Ovary (tissue), 9 donors: ENCODE data around the gene RSBN1L. TPM values are rescaled to one million over a fixed set of nuclear protein-coding genes. Genes with fewer than 3 reads are reported as not detected.
"Not testable (repeated sequence)": the region's sequence is repeated elsewhere in the genome, so short reads cannot be mapped to it uniquely, and the experiment has no call there.

Source experiments
- DNase-seq, 5 donors: peaks; one replicate each; pipeline ENCODE4 v3.0.0-alpha.2; 2019 to 2020
- H3K27ac ChIP-seq, 2 donors: fragments of 200-600 bp; one replicate each; pipeline versions ENCODE4 v1.5.1 to v1.8.0; 2019 to 2022
- H3K27me3 ChIP-seq: fragments of 200-600 bp; one replicate; pipeline ENCODE4 v1.8.0; 2022
- H3K36me3 ChIP-seq: fragments of 200-600 bp; sonication (generic); one replicate; pipeline ENCODE4 v1.5.1; 2019
- H3K4me1 ChIP-seq: one replicate; pipeline ENCODE4 v1.8.1; 2013; ENCODE audit warnings: mild to moderate bottlenecking, moderate library complexity; ENCODE audit not compliant: insufficient read depth
- H3K4me3 ChIP-seq: fragments of 200-600 bp; sonication (generic); one replicate; pipeline ENCODE4 v1.5.1; 2017
- H3K9me3 ChIP-seq, 2 donors: fragments of 200-600 bp in 1 of 2; sonication (generic) in 1 of 2; one replicate each; pipeline versions ENCODE4 v1.5.1 to v1.8.1; 2013 to 2019; ENCODE audit warnings: mild to moderate bottlenecking in 1 of 2, moderate library complexity in 1 of 2
- EP300 ChIP-seq: sonication (generic); formaldehyde crosslinking; IDR thresholded peaks from one replicate; pipeline ENCODE4 v1.6.1; 2017; ENCODE audit warnings: antibody characterized with exemption
- POLR2A ChIP-seq: fragments of 450-650 bp; IDR thresholded peaks from one replicate; pipeline ENCODE4 v1.6.1; 2017; ENCODE audit warnings: antibody characterized with exemption, mild to moderate bottlenecking, moderate library complexity
- WGBS, 3 donors: extraction: QIAGEN DNeasy Blood & Tissue Kit in 1 of 3; methylation state at CpG; one replicate each; pipeline versions ENCODE4 v1.1.5 to v1.1.7; 2013 to 2017; 5-methylcytosine and 5-hydroxymethylcytosine counted together
- intact Hi-C, 4 donors: fragments of 100-400 bp; cut with DNase I; formaldehyde crosslinking; loops; one replicate each; pipeline versions ENCODE4 v1.11.0 to v1.15.1; 2022 to 2023
- polyA plus RNA-seq, 2 donors: library from polyadenylated mRNA; stranded (reverse); fragments of 200-250 nt in 1 of 2; fragments of 350-450 nt in 1 of 2; fragmentation: Illumina TruSeq in 1 of 2; extraction: RNeasy Lipid Tissue Mini Kit (QIAGEN cat#74804) in 1 of 2; gene quantifications; one replicate each; pipeline ENCODE4 v1.2.3, GENCODE V29; 2013 to 2014
- total RNA-seq, 7 donors: library from RNA; depleted of rRNA in 2 of 7; stranded (reverse); fragments of >200 nt in 2 of 7; fragmentation: NEBNext Ultra II Directional in 3 of 7; extraction: Animal tissue kit (Norgen Biotek cat#: 25700) in 3 of 7; gene quantifications; one replicate each; pipeline versions ENCODE4 v1.1.0 to v1.2.4, GENCODE V29; 2016 to 2023
- TF ChIP-seq, protein P1 (sequence below), 3 donors: fragments of 450-650 bp in 2 of 3; fragments of 200-600 bp in 1 of 3; IDR thresholded peaks; one replicate each; pipeline versions ENCODE4 v1.5.1 to v1.8.0; 2016 to 2022; ENCODE audit warnings: antibody characterized with exemption in 3 of 3, mild to moderate bottlenecking in 1 of 3
- donor health status: DM: no; HTN: no; CAD: no; lungs with moderate emphysema.
- donor health status: DM: no; HTN: no; CAD: no.
- donor health status: Bipolar disorder and iron deficiency.
- donor health status: DM: yes; HTN: yes; CAD: no.
- donor health status: DM: no; HTN: no; CAD: no.
- donor health status: DM: yes; HTN: yes; CAD: no.

RSBN1L gene
- total and polyA plus RNA-seq, 9 donors: 12.4 to 28.3 (median 24.1) TPM

DNA sequence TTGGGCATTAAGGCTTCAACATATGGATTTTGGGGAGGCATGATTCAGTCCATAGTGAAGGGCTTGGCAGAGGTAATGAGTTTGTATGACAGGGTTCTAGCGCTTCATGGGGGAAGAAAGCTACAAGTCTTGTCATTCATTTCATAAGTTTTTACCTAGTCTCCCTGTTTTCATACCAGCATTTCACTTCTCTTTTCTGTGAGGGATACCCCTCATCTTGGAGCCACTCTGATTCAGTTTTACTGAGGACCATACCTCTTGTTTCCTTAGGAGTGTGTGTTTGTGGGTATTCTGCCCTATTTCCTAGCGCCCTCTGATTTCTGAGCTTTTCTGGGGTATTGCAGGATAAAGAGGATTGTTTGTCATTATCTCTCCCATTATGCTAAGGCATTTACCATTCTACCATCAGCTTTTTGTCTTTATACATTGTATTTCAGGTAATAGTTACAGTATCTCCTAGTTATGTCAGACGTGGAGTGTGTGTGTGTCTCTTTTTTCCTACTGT lies 6.8 kb downstream of the RSBN1L start:
- intact Hi-C loops: no loop called here
- H3K27ac ChIP-seq: no peak overlapping the region

DNA sequence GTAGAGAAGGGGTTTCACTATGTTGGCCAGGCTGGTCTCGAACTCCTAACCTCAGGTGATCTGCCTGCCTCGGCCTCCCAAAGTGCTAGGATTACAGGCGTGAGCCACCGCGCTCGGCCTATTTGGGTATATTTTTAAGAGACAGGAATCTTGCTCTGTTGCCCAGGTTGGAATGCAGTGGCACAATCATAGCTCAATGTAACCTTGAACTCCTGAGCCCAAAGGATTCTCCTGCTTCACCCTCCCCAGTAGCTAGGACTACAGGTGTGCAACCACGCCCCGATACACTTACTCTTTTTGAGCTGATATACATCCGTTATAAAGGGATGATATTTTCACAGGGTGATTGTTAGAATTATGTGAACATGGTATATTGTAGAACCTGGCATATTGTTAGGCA lies 7.4 kb downstream of the RSBN1L start:
- H3K36me3 ChIP-seq, H3K27me3 ChIP-seq, H3K9me3 ChIP-seq, H3K27ac ChIP-seq, intact Hi-C loops, H3K4me3 ChIP-seq, DNase-seq, H3K4me1 ChIP-seq: not testable (repeated sequence)
- WGBS, 3 donors: 89 to 95% (median 90%) methylated on average over 9 of the region's 9 CpGs

More for the DNA sequence above, 6.8 kb downstream of the RSBN1L start:
- DNase-seq: no peak
- Histone ChIP-seq H3K4me1 (peaks cover 5% of the 10 kb centered on the region), H3K9me3 (no peaks in the 10 kb centered on the region), H3K27me3 (no peaks in the 10 kb centered on the region), H3K36me3 (no peaks in the 10 kb centered on the region), H3K4me3 (no peak overlapping the region)
- TF ChIP-seq POLR2A (no peak), EP300 (no peak)
- TF ChIP-seq, protein P1, sequence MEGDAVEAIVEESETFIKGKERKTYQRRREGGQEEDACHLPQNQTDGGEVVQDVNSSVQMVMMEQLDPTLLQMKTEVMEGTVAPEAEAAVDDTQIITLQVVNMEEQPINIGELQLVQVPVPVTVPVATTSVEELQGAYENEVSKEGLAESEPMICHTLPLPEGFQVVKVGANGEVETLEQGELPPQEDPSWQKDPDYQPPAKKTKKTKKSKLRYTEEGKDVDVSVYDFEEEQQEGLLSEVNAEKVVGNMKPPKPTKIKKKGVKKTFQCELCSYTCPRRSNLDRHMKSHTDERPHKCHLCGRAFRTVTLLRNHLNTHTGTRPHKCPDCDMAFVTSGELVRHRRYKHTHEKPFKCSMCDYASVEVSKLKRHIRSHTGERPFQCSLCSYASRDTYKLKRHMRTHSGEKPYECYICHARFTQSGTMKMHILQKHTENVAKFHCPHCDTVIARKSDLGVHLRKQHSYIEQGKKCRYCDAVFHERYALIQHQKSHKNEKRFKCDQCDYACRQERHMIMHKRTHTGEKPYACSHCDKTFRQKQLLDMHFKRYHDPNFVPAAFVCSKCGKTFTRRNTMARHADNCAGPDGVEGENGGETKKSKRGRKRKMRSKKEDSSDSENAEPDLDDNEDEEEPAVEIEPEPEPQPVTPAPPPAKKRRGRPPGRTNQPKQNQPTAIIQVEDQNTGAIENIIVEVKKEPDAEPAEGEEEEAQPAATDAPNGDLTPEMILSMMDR (IDR thresholded peaks at IDR 0.05): no peak
- WGBS, 3 donors: 87 to 89% (median 88%) methylated on average over 3 of the region's 3 CpGs

DNA sequence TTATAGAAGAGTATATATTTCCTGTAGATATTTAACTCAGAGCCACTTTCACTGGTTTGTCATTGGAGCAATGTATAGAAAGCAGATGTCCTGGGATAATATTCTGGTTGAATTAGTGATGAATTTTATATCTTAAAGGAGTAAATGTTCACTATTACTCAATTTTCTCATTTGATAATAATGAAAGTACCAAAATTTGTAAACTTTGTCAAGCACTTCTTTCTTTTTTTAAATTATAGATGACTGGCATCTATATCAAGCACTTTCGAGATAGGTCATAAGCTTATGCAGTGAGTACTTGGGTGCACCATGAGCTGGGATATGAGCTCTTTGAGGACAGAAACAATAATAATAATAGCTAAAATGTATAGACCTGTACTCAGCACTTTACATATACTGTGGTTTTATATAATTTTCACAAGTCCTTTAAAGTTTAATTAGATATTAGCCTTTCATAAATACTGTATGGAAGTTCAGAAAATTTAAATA lies 11.3 kb downstream of the RSBN1L start:
- H3K27ac ChIP-seq: no peak overlapping the region
- TF ChIP-seq, protein P1 (IDR thresholded peaks at IDR 0.05): no peak
- TF ChIP-seq POLR2A: no peak
- TF ChIP-seq EP300: no peak
- no peaks in the 10 kb centered on the region for H3K27me3 ChIP-seq
- H3K4me1 ChIP-seq: peaks cover 5% of the 10 kb centered on the region
- 94 to 99% (median 98%) methylated on average over 1 of the region's 1 CpG for WGBS, 3 donors
- H3K4me3 ChIP-seq: no peak overlapping the region
- intact Hi-C loops: no loop called here
- no peak for DNase-seq
- H3K36me3 ChIP-seq: no peaks in the 10 kb centered on the region
- no peaks in the 10 kb centered on the region for H3K9me3 ChIP-seq

DNA sequence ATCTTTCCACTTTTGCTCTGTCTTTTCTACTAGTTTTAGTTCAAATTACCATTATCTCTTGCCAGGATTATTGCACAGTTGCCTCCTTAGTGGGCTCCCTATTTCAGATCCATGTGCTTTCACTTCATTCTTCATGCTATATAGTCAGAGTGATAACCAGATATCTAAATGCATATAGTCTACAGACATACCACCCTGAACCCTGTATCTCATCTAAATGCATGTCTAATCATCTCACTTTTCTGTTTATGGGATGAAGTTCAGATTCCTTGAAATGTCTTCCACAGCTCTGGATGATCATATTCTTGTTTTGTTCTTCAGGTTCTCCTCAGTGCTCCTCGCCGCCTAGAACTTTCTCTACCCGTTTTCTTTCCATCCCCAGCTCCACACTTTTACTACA lies 13.8 kb downstream of the RSBN1L start:
- no peak for DNase-seq
- no peaks in the 10 kb centered on the region for H3K27me3 ChIP-seq
- H3K4me3 ChIP-seq: no peak overlapping the region
- no peaks in the 10 kb centered on the region for H3K9me3 ChIP-seq
- no peak for TF ChIP-seq POLR2A
- TF ChIP-seq, protein P1 (IDR thresholded peaks at IDR 0.05): no peak
- 95 to 96% (median 95%) methylated on average over 3 of the region's 3 CpGs for WGBS, 3 donors
- no peak overlapping the region for H3K27ac ChIP-seq
- no peaks in the 10 kb centered on the region for H3K36me3 ChIP-seq
- H3K4me1 ChIP-seq: peaks cover 5% of the 10 kb centered on the region
- intact Hi-C loops: no loop called here

DNA sequence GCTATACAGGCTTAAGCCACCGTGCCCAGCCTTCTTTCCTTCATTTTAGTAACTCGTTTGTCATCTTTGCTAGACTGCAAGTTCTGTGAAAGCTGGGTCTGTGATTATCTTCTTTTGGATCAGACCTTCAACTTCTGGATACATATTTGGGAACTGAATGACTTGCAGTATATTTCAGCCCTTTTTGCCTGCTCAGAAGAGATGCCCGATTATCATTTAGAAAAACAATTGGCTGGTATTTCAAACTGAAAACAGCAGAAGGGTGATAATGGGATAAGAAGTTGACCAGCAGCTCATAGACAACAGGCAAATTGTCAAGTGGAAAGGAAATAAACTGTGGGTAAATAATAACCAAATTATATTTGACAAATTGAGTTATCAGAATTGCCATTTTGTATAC lies 14.6 kb downstream of the RSBN1L start:
- no peaks in the 10 kb centered on the region for H3K9me3 ChIP-seq
- peaks cover 7% of the 10 kb centered on the region for H3K4me1 ChIP-seq
- no peak overlapping the region for H3K27ac ChIP-seq
- H3K4me3 ChIP-seq: no peak overlapping the region
- intact Hi-C loops: no loop called here
- H3K36me3 ChIP-seq: no peaks in the 10 kb centered on the region
- H3K27me3 ChIP-seq: no peaks in the 10 kb centered on the region
- no peak for DNase-seq
- WGBS, 3 donors: 85 to 92% (median 89%) methylated on average over 3 of the region's 3 CpGs
- TF ChIP-seq POLR2A (no peak), EP300 (no peak)
- TF ChIP-seq, protein P1 (IDR thresholded peaks at IDR 0.05): no peak
